ENCODE data around the gene SPATA18.

DNA sequence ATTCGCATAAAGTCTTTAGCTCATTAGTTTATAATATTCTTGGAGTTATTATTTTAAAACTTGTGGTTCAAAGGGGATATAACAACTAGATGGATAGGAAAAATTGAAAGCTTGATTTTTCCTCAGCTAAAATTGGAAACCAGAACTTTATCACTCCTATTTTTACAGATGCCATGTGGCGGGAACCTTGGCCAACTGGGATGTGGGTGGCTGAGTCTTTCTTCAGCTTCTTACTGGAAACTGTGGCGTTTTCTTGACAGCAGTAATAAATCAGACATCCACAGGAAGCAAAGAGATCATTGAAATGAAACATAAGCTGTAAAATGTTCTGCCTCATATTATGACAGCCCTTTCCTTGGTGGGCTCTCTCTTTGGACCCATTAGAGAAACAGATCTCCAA lies 84.1 kb downstream of the SPATA18 start:
- TF ChIP-seq, protein P1, sequence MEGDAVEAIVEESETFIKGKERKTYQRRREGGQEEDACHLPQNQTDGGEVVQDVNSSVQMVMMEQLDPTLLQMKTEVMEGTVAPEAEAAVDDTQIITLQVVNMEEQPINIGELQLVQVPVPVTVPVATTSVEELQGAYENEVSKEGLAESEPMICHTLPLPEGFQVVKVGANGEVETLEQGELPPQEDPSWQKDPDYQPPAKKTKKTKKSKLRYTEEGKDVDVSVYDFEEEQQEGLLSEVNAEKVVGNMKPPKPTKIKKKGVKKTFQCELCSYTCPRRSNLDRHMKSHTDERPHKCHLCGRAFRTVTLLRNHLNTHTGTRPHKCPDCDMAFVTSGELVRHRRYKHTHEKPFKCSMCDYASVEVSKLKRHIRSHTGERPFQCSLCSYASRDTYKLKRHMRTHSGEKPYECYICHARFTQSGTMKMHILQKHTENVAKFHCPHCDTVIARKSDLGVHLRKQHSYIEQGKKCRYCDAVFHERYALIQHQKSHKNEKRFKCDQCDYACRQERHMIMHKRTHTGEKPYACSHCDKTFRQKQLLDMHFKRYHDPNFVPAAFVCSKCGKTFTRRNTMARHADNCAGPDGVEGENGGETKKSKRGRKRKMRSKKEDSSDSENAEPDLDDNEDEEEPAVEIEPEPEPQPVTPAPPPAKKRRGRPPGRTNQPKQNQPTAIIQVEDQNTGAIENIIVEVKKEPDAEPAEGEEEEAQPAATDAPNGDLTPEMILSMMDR (conservative IDR thresholded peaks at IDR 0.05), result no peak
- no peak for TF ChIP-seq EZH2 (IDR thresholded peaks at IDR 0.05; ENCODE audit: low read depth)

Data from PC-9 (cell line).